ENCODE results near the gene LPO. TPM values are rescaled to one million over a fixed set of nuclear protein-coding genes. Genes with fewer than 3 reads are reported as not detected.

LPO gene
- total and polyA plus RNA-seq, 2 experiments from 2014 or later, result not detected

DNA sequence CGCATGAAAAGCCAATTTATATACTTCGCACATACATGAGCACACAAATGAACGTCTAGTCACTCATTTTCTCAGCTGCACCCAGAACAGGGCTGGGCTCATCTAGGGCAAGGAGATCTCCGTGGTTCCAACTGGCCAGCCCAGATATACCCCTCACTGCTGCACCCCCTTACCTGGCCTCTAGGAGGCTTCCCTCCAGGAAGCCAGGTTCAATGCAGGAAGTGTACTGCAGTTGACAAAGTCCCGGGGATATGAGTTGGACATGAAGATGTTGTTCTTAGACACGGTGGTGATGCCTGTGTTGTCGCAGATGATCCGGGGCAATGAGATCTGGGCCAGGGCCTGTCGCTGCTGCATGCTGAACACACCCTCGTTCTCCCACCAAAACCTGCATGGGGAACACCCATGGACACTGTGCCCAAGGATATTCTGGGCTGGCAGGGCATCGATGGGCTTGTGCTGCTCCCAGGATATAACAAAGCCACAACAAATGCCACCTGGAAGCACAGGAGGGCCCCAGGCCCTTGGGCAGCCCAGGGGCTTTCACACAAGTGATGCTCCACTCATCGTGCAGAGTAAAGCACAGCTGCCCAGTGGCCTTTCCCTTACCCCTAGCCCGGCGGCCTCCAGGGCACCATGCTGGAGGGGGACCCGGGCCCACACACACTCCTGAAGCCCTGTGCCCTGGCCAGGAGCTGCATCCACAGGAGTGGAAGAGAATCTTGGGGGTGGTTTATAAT is 32.3 kb downstream of the LPO start:
- no peak for DNase-seq (ENCODE audit: low read depth in 1 of 2, low spot score in 1 of 2)
- H3K4me1 ChIP-seq (ENCODE audit: low read depth), result no peaks in the 10 kb centered on the region
- no peak overlapping the region for H3K27ac ChIP-seq
- H3K36me3 ChIP-seq, result no peaks in the 10 kb centered on the region
- no peaks in the 10 kb centered on the region for H3K9me3 ChIP-seq (ENCODE audit: low read depth)
- no peaks in the 10 kb centered on the region for H3K27me3 ChIP-seq
- H3K4me3 ChIP-seq, result no peak overlapping the region
- peak; percentile 13 for TF ChIP-seq CTCF (IDR thresholded peaks at IDR 0.05; ENCODE audit: low read depth, low read length)

DNA sequence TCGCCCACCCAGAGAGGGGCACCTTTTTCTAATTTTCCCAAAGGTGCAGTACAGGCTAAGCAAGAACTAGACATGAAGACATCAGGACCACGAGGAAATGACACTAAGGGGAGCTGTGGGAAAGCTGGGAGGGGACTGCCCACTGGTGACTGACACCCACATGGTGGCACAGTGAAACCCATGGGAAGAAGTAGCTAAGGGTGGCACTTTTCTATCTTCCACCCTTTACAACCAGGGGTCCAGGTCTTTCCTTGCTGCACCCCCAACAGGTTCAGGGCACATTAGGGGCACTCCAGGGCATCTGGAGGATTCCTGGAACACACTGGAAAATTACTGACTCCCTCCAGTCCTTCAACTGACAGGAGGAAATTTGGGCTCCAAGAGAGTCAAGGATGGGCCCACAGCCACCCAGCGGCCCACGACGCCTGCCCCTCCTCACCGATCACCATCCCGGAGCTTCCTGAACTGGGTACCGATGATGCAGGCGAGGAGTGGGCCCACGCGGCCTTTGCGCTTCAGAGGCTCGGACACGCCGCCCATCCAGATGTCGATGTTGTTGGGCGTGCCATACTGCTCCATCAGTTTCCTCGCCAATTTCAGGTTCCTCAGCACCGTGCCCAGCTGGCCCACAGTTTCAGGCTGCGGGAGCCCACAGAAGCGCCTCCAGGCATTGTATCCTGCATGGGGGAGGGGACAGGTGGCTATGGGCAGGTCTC is 33.0 kb downstream of the LPO start:
- Histone ChIP-seq H3K27me3 (no peaks in the 10 kb centered on the region), H3K9me3 (ENCODE audit: low read depth) (no peaks in the 10 kb centered on the region), H3K4me1 (ENCODE audit: low read depth) (no peaks in the 10 kb centered on the region), H3K4me3 (no peak overlapping the region), H3K27ac (no peak overlapping the region), H3K36me3 (no peaks in the 10 kb centered on the region)
- no peak for DNase-seq (ENCODE audit: low read depth in 1 of 2, low spot score in 1 of 2)
- no peak for TF ChIP-seq CTCF (IDR thresholded peaks at IDR 0.05; ENCODE audit: low read depth, low read length)

DNA sequence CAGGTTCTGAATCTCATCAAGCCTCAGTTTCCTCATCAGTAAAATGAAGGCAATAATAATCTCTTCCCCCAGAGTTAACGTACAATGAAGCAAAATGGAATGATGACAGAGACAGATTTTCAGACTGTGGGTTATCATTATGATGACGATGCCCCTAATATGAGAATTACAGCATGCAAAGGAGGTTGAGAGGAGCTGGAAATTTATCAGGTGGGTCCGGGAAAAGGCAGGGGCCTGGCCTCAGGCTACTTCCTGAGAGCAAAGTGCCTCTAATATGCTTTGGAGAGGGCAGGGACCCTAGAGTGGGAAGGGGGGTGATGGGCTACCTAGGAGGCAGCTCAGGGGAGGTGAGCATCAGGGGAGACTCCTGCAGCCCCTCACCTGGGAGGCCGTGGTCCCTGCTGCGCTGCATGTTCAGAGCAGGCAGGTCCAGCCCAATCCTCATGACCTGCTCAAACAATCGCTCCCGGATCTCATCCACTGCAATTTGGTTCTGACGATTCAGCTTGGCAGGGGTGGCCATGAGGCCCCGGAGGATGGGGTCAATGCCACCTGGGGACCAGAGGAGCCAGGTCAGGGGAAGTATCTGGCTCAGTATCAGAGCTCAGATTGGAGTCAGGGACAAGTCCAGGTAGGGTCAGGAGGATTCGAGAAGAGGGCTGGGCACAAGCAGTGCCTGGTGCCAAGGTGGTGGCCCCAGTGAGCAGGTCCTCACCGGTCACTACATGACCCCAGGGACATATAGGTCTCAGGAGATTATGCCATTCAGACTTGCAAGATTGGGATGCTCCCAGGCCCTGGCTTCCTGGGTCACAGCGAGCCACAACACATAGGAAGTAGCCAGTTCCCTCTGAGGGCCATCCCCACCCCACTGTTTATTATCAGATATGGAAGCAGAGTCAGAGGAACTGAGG is 34.2 kb downstream of the LPO start:
- no peak overlapping the region for H3K27ac ChIP-seq
- no peak overlapping the region for H3K4me3 ChIP-seq
- H3K36me3 ChIP-seq, result no peaks in the 10 kb centered on the region
- H3K9me3 ChIP-seq (ENCODE audit: low read depth), result no peaks in the 10 kb centered on the region
- no peaks in the 10 kb centered on the region for H3K4me1 ChIP-seq (ENCODE audit: low read depth)
- no peak for DNase-seq (ENCODE audit: low read depth in 1 of 2, low spot score in 1 of 2)
- TF ChIP-seq CTCF (IDR thresholded peaks at IDR 0.05; ENCODE audit: low read depth, low read length), result no peak
- H3K27me3 ChIP-seq, result no peaks in the 10 kb centered on the region

DNA sequence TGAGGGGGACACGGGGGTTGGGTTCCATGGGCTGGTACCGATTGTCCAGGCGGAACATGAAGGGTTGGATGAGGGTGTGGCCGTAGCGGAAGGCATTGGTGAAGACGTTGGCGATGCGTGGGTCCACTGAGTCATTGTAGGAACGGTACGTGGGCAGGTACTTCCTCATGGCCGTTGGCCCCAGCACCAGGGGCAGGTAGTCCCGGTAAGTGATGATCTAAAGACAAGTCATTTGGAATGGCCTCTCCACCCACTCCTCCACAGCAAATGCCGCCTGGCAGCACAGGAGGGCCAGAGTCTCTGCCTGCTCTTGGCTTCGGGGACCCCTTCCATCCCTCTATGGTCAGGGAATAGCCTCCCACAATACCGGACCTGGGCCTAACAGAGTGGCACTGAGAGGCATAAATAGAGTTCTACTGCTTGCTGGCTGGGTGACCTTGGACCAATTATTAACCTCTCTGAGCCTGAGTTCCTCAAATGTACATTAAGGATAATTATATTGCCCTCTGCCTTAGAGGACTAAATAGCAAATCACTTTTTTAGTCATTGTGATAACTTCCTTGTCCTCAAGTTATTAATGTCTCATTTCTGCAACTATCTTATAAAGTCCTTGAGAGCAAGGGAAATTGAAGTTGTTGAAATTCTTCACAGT is 35.2 kb downstream of the LPO start:
- H3K27me3 ChIP-seq, result no peaks in the 10 kb centered on the region
- no peak for DNase-seq (ENCODE audit: low read depth in 1 of 2, low spot score in 1 of 2)
- H3K27ac ChIP-seq, result no peak overlapping the region
- H3K9me3 ChIP-seq (ENCODE audit: low read depth), result no peaks in the 10 kb centered on the region
- H3K4me3 ChIP-seq, result no peak overlapping the region
- TF ChIP-seq CTCF (IDR thresholded peaks at IDR 0.05; ENCODE audit: low read depth, low read length), result no peak
- no peaks in the 10 kb centered on the region for H3K4me1 ChIP-seq (ENCODE audit: low read depth)
- no peaks in the 10 kb centered on the region for H3K36me3 ChIP-seq

DNA sequence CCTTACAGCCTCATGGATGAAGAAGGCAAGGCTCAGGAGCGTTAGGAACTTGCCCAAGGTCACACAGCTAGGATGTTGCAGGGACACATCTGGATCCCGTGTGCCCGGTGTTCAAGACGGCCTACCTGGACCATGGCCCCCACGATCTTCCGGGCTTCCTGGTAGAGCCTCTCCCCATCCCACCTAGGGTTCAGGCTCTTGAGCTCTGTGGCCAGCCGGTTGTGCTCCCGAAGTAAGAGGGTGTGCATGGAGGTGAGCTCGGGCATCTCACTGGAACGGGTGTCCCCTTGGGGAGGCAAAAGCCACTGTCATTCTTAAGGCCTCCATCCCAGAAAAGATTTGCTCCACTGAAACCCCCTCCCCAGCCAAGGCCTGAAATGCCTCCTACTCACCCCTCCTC is 37.0 kb downstream of the LPO start:
- no peak for DNase-seq (ENCODE audit: low read depth in 1 of 2, low spot score in 1 of 2)
- Histone ChIP-seq H3K4me1 (ENCODE audit: low read depth) (no peaks in the 10 kb centered on the region), H3K27me3 (no peaks in the 10 kb centered on the region), H3K36me3 (no peaks in the 10 kb centered on the region), H3K4me3 (no peak overlapping the region), H3K9me3 (ENCODE audit: low read depth) (no peaks in the 10 kb centered on the region), H3K27ac (no peak overlapping the region)
- no peak for TF ChIP-seq CTCF (IDR thresholded peaks at IDR 0.05; ENCODE audit: low read depth, low read length)

Data from cardiac muscle cell (in vitro differentiated cells and primary cell).